ENCODE results near the gene TUBGCP6. TPM values are rescaled to one million over a fixed set of nuclear protein-coding genes. Genes with fewer than 3 reads are reported as not detected.

The TUBGCP6 gene
- total RNA-seq, 1 donor from 2014 or later, result 16.9 TPM

- H3K79me2 ChIP-seq (ENCODE audit: low read depth), result peaks cover 42% of the 10 kb centered on the region
- peaks cover 30% of the 10 kb centered on the region for H3K4me1 Mint-ChIP-seq
- H3K9ac ChIP-seq, result no peak overlapping the region
- peaks cover 4% of the 10 kb centered on the region for H3K27me3 Mint-ChIP-seq (ENCODE audit: insufficient read depth, low read depth)
- peaks cover 35% of the 10 kb centered on the region for H3F3A ChIP-seq (ENCODE audit: low read depth)
- H3K4me1 ChIP-seq, result peaks cover 19% of the 10 kb centered on the region
- H3K9me3 ChIP-seq (ENCODE audit: low read depth), result no peaks in the 10 kb centered on the region
- H3K36me3 ChIP-seq, result no peaks in the 10 kb centered on the region
- DNase-seq (ENCODE audit: low spot score), result no peak
- H3K36me3 Mint-ChIP-seq, result peaks cover 2% of the 10 kb centered on the region
- TF ChIP-seq EZH2phosphoT487 (IDR thresholded peaks at IDR 0.05) (no peak), EZH2 (IDR thresholded peaks at IDR 0.05) (no peak), CTCF (IDR thresholded peaks at IDR 0.05) (no peak)
- peak overlapping the region; percentile 100 for H3K4me3 Mint-ChIP-seq
- H3K27ac ChIP-seq, result no peak overlapping the region
- no peak overlapping the region for H2AFZ ChIP-seq (replicated peaks)
- no peak overlapping the region for H3K27ac Mint-ChIP-seq
- H3K4me2 ChIP-seq, result peak overlapping the region; percentile 93
- no peaks in the 10 kb centered on the region for H3K27me3 ChIP-seq
- H3K9me3 Mint-ChIP-seq, result no peaks in the 10 kb centered on the region
- H3K4me3 ChIP-seq, result no peak overlapping the region
- peaks cover 44% of the 10 kb centered on the region for H4K20me1 ChIP-seq (ENCODE audit: low read depth)
Measured at GRCh38 chr22:50246242-50247175, 1.7 kb upstream of the TUBGCP6 start.

DNA sequence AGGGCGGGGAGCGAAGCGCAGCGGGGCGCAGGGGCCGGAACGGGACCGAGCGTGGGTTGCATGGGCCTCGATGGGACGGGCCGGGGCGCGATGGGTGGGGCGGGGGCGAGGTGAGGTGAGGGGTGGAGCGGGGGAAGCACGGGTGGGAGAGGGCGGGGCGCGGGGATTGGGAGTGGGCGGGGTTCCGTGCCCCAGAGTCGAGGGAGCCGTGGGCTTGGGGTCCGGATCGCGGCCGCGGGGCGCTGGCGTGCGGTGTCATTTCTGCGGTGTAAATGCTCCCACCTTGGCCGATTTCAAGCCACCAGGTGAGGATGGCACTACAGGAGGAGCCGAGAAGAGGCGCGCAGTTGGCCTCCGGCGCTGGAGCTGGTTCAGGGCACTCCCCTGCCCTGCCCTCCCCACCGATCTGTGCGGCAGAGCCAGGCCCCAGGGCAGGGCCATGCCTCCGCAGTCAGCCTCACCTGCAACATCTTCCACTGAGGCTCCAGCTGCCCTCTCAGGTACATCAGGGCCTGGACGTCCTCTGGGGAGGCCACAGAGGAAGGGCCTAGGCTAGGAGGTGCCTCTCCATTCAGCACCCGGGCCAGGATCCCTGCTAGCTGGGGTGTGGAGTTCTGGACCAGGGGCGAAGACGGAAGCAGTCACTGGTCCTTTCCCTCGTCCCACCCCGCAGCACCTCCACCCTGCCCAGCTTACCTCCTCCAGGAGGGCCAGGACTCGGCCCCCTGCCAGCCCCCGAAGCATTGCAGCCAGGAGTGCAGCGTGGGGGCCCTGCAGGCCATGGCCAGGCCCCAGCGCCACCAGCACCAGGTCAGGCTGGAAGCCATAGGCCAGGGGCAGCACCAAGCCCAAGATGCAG, 620 bp upstream of the TUBGCP6 start:
- Histone ChIP-seq H3K9me3 (ENCODE audit: low read depth) (no peaks in the 10 kb centered on the region), H3K79me2 (ENCODE audit: low read depth) (peaks cover 53% of the 10 kb centered on the region), H3K9ac (peak overlapping the region; percentile 81), H3K36me3 (no peaks in the 10 kb centered on the region), H3K27ac (peak overlapping the region; percentile 85), H4K20me1 (ENCODE audit: low read depth) (peaks cover 48% of the 10 kb centered on the region), H2AFZ (replicated peaks) (peak overlapping the region; percentile 95), H3K27me3 (no peaks in the 10 kb centered on the region), H3K4me1 (peaks cover 18% of the 10 kb centered on the region), H3F3A (ENCODE audit: low read depth) (peaks cover 26% of the 10 kb centered on the region), H3K4me2 (peak overlapping the region; percentile 93), H3K4me3 (peak overlapping the region; percentile 94)
- Mint-ChIP-seq H3K4me1 (peaks cover 36% of the 10 kb centered on the region), H3K36me3 (peaks cover 2% of the 10 kb centered on the region), H3K27ac (peak overlapping the region; percentile 99), H3K27me3 (ENCODE audit: insufficient read depth, low read depth) (peaks cover 4% of the 10 kb centered on the region), H3K4me3 (peak overlapping the region; percentile 100), H3K9me3 (no peaks in the 10 kb centered on the region)
- DNase-seq (ENCODE audit: low spot score), result no peak
- TF ChIP-seq EZH2phosphoT487 (IDR thresholded peaks at IDR 0.05) (no peak), CTCF (IDR thresholded peaks at IDR 0.05) (no peak), EZH2 (IDR thresholded peaks at IDR 0.05) (no peak)

DNA sequence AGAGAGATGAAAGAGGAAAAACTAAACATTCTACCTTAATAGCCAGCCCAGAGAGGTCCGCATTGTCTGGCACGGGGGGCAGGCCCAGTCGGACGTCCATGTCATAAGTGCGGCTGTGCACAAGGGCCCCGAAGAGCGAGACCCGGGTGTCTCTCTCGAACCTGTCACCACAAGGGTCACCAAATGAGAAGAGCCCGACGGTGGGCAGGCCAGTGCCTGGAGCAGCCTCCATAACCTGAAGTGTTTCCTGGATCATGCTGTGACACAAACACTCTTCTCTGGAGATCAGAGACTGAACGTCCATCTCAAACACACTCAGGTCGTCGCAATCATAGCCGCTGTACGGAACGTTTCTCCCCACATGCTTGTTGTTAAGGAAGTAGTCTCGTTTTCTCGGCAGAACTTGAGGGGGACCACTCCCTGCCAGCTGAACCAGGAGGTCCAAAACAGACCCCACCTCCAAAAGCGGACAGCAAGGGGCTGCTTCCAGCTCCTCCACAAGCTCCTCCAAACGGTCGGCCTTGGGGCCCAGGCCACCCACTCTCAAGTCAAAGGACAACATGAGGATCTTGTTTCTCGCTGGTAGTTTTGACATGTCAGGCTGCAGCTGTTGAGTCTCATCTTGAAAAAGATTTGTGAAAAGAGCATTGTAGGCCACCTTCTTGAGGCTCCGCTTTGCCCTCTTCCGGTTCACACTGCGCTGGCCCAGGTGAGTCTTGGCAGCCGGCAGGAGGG, 971 bp downstream of the TUBGCP6 start:
- peak overlapping the region; percentile 81 for H3K9ac ChIP-seq
- TF ChIP-seq CTCF (IDR thresholded peaks at IDR 0.05) (no peak), EZH2phosphoT487 (IDR thresholded peaks at IDR 0.05) (no peak), EZH2 (IDR thresholded peaks at IDR 0.05) (no peak)
- Mint-ChIP-seq H3K4me1 (peaks cover 32% of the 10 kb centered on the region), H3K9me3 (no peaks in the 10 kb centered on the region), H3K4me3 (peak overlapping the region; percentile 100), H3K27ac (no peak overlapping the region), H3K36me3 (peaks cover 4% of the 10 kb centered on the region), H3K27me3 (ENCODE audit: insufficient read depth, low read depth) (no peaks in the 10 kb centered on the region)
- H3K27me3 ChIP-seq, result no peaks in the 10 kb centered on the region
- no peak for DNase-seq (ENCODE audit: low spot score)
- peaks cover 47% of the 10 kb centered on the region for H4K20me1 ChIP-seq (ENCODE audit: low read depth)
- H2AFZ ChIP-seq (replicated peaks), result no peak overlapping the region
- H3K36me3 ChIP-seq, result no peaks in the 10 kb centered on the region
- H3K9me3 ChIP-seq (ENCODE audit: low read depth), result no peaks in the 10 kb centered on the region
- H3K4me3 ChIP-seq, result peak overlapping the region; percentile 94
- H3K4me2 ChIP-seq, result peak overlapping the region; percentile 93
- H3K79me2 ChIP-seq (ENCODE audit: low read depth), result peaks cover 58% of the 10 kb centered on the region
- H3F3A ChIP-seq (ENCODE audit: low read depth), result peaks cover 22% of the 10 kb centered on the region
- no peak overlapping the region for H3K27ac ChIP-seq
- H3K4me1 ChIP-seq, result peaks cover 13% of the 10 kb centered on the region

Data from neural progenitor cell (in vitro differentiated cells).